Endothelial cell of umbilical vein (primary cell): ENCODE data around the gene CDC42BPG. TPM values are rescaled to one million over a fixed set of nuclear protein-coding genes. Genes with fewer than 3 reads are reported as not detected.

Experiments used
- BruUV-seq: library from RNA; stranded (reverse); fragments of 400-500 nt; replicated peaks from 2 replicates; lab custom pipeline; 2021; lab: Mats Ljungman, UMichigan
- CTCF ChIA-PET: fragments of 300-600, 350-600 bp; sonication (Branson Sonifier 250); formaldehyde crosslinking; loops from one replicate; lab custom pipeline; 2021; ENCODE audit warnings: antibody characterized with exemption, inconsistent platforms; lab: Charles Lee
- POLR2A ChIA-PET: fragments of 300-600, 350-600 bp; sonication (Branson Sonifier 250); formaldehyde crosslinking; loops from one replicate; lab custom pipeline; 2021; ENCODE audit warnings: antibody characterized with exemption, inconsistent platforms; lab: Charles Lee
- DNase-seq: peaks from one replicate; pipeline ENCODE4 v3.0.0-alpha.2; 2011; ENCODE audit warnings: low read depth, low spot score
- FAIRE-seq: peaks from 2 replicates; lab custom pipeline; 2011; peaks lifted over from hg19 to GRCh38; lab: Jason Lieb, UNC
- H2AFZ ChIP-seq: 2 replicates; pipeline ENCODE4 v1.6.0; 2012; ENCODE audit warnings: low read depth, low read length, control low read depth, inconsistent platforms
- H3K27ac ChIP-seq: 2 replicates; pipeline ENCODE4 v1.5.1; 2011; ENCODE audit warnings: low read depth, mild to moderate bottlenecking, control low read depth, low read length, moderate library complexity; ENCODE audit not compliant: insufficient read depth
- H3K27me3 ChIP-seq, 2 experiments: 2 replicates each; pipeline versions ENCODE4 v1.6.0 to v1.6.1; 2011; ENCODE audit warnings: low read length in 2 of 2, mixed read lengths in 1 of 2; ENCODE audit not compliant: control insufficient read depth in 2 of 2, insufficient read depth in 2 of 2
- H3K36me3 ChIP-seq, 2 experiments: 2 replicates in 1 of 2; 3 replicates in 1 of 2; pipeline ENCODE4 v1.5.1; 2011; ENCODE audit warnings: low read length in 2 of 2, mild to moderate bottlenecking in 1 of 2, moderate library complexity in 1 of 2; ENCODE audit not compliant: control insufficient read depth in 2 of 2, insufficient read depth in 2 of 2; ENCODE audit errors: extremely low read depth in 1 of 2
- H3K4me1 ChIP-seq: 3 replicates; pipeline ENCODE4 v1.5.1; 2011; ENCODE audit warnings: mild to moderate bottlenecking, low read length; ENCODE audit not compliant: control insufficient read depth, insufficient read depth; ENCODE audit errors: extremely low read depth
- H3K4me2 ChIP-seq: 2 replicates; pipeline ENCODE4 v1.6.1; 2011; ENCODE audit warnings: low read length, control low read depth, mixed read lengths; ENCODE audit not compliant: insufficient read depth
- H3K4me3 ChIP-seq, 3 experiments: fragments of 200-600 bp in 1 of 3; sonication (generic), shearing (Covaris generic) in 1 of 3; replicated peaks in 1 of 3; 2 replicates each; pipeline ENCODE4 v1.5.1; 2011 to 2016; ENCODE audit warnings: control low read depth in 3 of 3, low read length in 3 of 3, mild to moderate bottlenecking in 2 of 3, inconsistent platforms in 1 of 3, low read depth in 1 of 3, moderate library complexity in 1 of 3; ENCODE audit not compliant: insufficient read depth in 1 of 3
- H3K79me2 ChIP-seq: 2 replicates; pipeline ENCODE4 v1.6.0; 2012; ENCODE audit warnings: low read length, inconsistent platforms; ENCODE audit not compliant: control insufficient read depth, insufficient read depth
- H3K9ac ChIP-seq: replicated peaks from 2 replicates; pipeline ENCODE3; 2011; ENCODE audit warnings: low read length, control low read depth; ENCODE audit not compliant: insufficient read depth; ENCODE audit errors: extremely low read depth
- H3K9me1 ChIP-seq: replicated peaks from 3 replicates; pipeline ENCODE4 v1.6.0; 2011; ENCODE audit warnings: mild to moderate bottlenecking, low read length; ENCODE audit not compliant: control insufficient read depth, insufficient read depth; ENCODE audit errors: extremely low read depth
- H3K9me3 ChIP-seq: replicated peaks from 2 replicates; pipeline ENCODE4 v1.5.1; 2012; ENCODE audit warnings: low read length, inconsistent platforms; ENCODE audit not compliant: control insufficient read depth, insufficient read depth
- H4K20me1 ChIP-seq: replicated peaks from 2 replicates; pipeline ENCODE3; 2011; ENCODE audit warnings: mild to moderate bottlenecking, low read length; ENCODE audit not compliant: control insufficient read depth, insufficient read depth; ENCODE audit errors: extremely low read depth
- EZH2 ChIP-seq: IDR thresholded peaks from 2 replicates; pipeline ENCODE4 v1.6.1; 2012; ENCODE audit warnings: borderline replicate concordance, low read depth, mild to moderate bottlenecking, moderate library complexity, low read length, inconsistent platforms; ENCODE audit not compliant: severe bottlenecking
- FOS ChIP-seq: IDR thresholded peaks from 2 replicates; pipeline ENCODE4 v1.6.1; 2011; ENCODE audit warnings: mild to moderate bottlenecking, low read length, moderate library complexity, borderline replicate concordance; ENCODE audit not compliant: insufficient read depth
- GATA2 ChIP-seq: IDR thresholded peaks from 2 replicates; pipeline ENCODE4 v1.7.0; 2011; ENCODE audit warnings: low read depth, mild to moderate bottlenecking, moderate library complexity, mixed read lengths, low read length; ENCODE audit not compliant: insufficient read length, insufficient read depth
- JUN ChIP-seq: IDR thresholded peaks from 2 replicates; pipeline ENCODE4 v1.6.1; 2011; ENCODE audit warnings: borderline replicate concordance, low read depth; ENCODE audit not compliant: insufficient read length, insufficient read depth
- MYC ChIP-seq: IDR thresholded peaks from one replicate; pipeline ENCODE4 v1.6.1; 2011; ENCODE audit warnings: mild to moderate bottlenecking, low read depth, low read length
- POLR2A ChIP-seq: IDR thresholded peaks from 2 replicates; pipeline ENCODE4 v1.6.1; 2012; ENCODE audit warnings: low read depth, mild to moderate bottlenecking, control low read depth, low read length
- POLR2AphosphoS5 ChIP-seq: IDR thresholded peaks from 2 replicates; pipeline ENCODE4 v1.6.1; 2012; ENCODE audit warnings: low read depth, mild to moderate bottlenecking, control low read depth, low read length, moderate library complexity; ENCODE audit not compliant: insufficient read depth
- dilution Hi-C: fragments of 300-500 bp; cut with MboI; formaldehyde crosslinking; loops from one replicate; pipeline ENCODE4 v1.15.0; 2019; ENCODE audit warnings: low sequenced_read_pairs; ENCODE audit not compliant: extremely low pct_ligation_motif_present
- intact Hi-C: fragments of 100-400 bp; cut with micrococcal nuclease; formaldehyde crosslinking; loops from one replicate; pipeline ENCODE4 v1.10.0; 2022
- polyA plus RNA-seq, 4 experiments: library from polyadenylated mRNA; depleted of rRNA in 3 of 4; stranded (reverse) in 3 of 4; unstranded in 1 of 4; fragments of >200 nt; gene quantifications; 2 replicates each; pipeline versions ENCODE4 v1.2.1 to v1.2.3, GENCODE V29; 2011 to 2012; ENCODE audit warnings: missing spikeins in 1 of 4
- total RNA-seq: library from RNA; stranded (reverse); gene quantifications from 2 replicates; pipeline ENCODE4 v1.2.3, GENCODE V29; 2021
- TF ChIP-seq, protein P1 (sequence below), 2 donors: IDR thresholded peaks; 1 replicate in 1 of 2; 2 replicates in 1 of 2; pipeline ENCODE4 v1.5.1; 2011; ENCODE audit warnings: low read length in 2 of 2, mild to moderate bottlenecking in 2 of 2, moderate library complexity in 2 of 2, control low read depth in 1 of 2, inconsistent platforms in 1 of 2, low read depth in 1 of 2; ENCODE audit not compliant: insufficient read depth in 1 of 2; ENCODE audit errors: extremely low read depth in 1 of 2
- TF ChIP-seq, protein P2 (sequence below): IDR thresholded peaks from 2 replicates; pipeline ENCODE4 v1.6.1; 2011; ENCODE audit not compliant: insufficient read depth, insufficient read length

Gene CDC42BPG
- total and polyA plus RNA-seq, 2 donors (not counting 3 experiments of a cell fraction or from before 2014, with no cell fraction given) = 0.19 to 0.42 TPM

DNA sequence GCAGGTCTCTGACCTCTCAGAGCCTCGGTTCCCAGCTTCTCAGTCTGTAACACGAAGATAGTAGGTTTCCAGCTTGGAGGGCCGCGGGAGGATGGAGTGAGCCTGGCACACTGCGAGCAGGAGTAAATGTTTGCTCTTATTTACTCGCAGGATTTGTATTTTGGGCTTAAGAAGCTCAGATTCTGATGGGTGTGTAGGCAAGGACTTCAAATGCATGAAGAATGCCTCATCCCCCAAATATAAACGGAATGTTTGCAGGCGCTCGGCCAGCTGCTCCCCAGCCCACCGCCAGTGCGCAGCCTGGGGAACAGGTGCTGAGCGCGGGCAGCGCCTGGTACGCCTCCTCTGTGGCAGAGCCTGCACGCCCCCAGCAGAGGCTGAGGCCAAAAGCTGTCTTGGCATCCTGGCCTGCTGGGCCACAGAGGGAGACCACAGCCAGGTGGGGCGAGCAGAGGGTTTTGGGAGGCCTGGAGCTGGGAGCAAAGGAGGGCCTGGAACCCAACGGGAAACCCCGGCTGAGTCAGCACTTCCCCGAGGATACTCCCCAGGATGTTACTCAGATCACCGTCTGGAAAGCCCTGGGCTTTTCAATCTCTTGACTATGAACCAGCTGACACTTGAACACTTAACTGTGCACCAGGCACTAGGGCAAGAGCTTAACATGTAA, 24.6 kb upstream of the CDC42BPG start:
- Histone ChIP-seq H3K9me3 (no peaks in the 10 kb centered on the region), H3K4me3 (no peak overlapping the region), H3K27me3 (no peaks in the 10 kb centered on the region), H3K4me1 (peaks cover 57% of the 10 kb centered on the region), H3K9ac (peak overlapping the region; percentile 83), H3K79me2 (peaks cover 75% of the 10 kb centered on the region), H4K20me1 (no peaks in the 10 kb centered on the region), H2AFZ (no peak overlapping the region), H3K27ac (peak overlapping the region; percentile 98), H3K36me3 (peaks cover 2 to 8% of the 10 kb centered on the region in 2 experiments), H3K4me2 (peak overlapping the region; percentile 45), H3K9me1 (no peaks in the 10 kb centered on the region)
- ChIA-PET CTCF (interaction anchor here (0.9 to 3.7 kb wide), 14 partner anchors 9 to 146 kb away, joined by 3 to 101 read pairs (median 6); partner anchors contain the start of genes BATF2, CDC42BPG, EHD1 and SF1), POLR2A (interaction anchor here (1.0 to 3.5 kb wide), 6 partner anchors 9 to 90 kb away, joined by 4 to 45 read pairs (median 6); partner anchors contain the start of genes EHD1 and SF1)
- no peak for TF ChIP-seq MYC
- TF ChIP-seq FOS = peak; percentile 93
- TF ChIP-seq EZH2 = no peak
- TF ChIP-seq POLR2A = peak; percentile 44
- TF ChIP-seq GATA2 = peak; percentile 43
- peak; percentile 89 for TF ChIP-seq JUN
- peak; percentile 98 for TF ChIP-seq POLR2AphosphoS5
- TF ChIP-seq, protein P1, sequence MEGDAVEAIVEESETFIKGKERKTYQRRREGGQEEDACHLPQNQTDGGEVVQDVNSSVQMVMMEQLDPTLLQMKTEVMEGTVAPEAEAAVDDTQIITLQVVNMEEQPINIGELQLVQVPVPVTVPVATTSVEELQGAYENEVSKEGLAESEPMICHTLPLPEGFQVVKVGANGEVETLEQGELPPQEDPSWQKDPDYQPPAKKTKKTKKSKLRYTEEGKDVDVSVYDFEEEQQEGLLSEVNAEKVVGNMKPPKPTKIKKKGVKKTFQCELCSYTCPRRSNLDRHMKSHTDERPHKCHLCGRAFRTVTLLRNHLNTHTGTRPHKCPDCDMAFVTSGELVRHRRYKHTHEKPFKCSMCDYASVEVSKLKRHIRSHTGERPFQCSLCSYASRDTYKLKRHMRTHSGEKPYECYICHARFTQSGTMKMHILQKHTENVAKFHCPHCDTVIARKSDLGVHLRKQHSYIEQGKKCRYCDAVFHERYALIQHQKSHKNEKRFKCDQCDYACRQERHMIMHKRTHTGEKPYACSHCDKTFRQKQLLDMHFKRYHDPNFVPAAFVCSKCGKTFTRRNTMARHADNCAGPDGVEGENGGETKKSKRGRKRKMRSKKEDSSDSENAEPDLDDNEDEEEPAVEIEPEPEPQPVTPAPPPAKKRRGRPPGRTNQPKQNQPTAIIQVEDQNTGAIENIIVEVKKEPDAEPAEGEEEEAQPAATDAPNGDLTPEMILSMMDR (IDR thresholded peaks at IDR 0.05; ENCODE audit: extremely low read depth in 1 of 2, insufficient read depth in 1 of 2, low read depth in 1 of 2, low read length in 2 of 2) = no peak
- TF ChIP-seq, protein P2, sequence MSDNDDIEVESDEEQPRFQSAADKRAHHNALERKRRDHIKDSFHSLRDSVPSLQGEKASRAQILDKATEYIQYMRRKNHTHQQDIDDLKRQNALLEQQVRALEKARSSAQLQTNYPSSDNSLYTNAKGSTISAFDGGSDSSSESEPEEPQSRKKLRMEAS = no peak
- TSS peak; percentile 12 for BruUV-seq
- FAIRE-seq (peak; percentile 98), DNase-seq (peak; percentile 94)
- dilution Hi-C loops (no loop called here), intact Hi-C loops (loop anchor here (1.0 kb wide), 2 partner anchors 9 to 14 kb away; partner anchors contain the start of gene EHD1)
